Measurements from ENCODE around the gene GNAO1.

DNA sequence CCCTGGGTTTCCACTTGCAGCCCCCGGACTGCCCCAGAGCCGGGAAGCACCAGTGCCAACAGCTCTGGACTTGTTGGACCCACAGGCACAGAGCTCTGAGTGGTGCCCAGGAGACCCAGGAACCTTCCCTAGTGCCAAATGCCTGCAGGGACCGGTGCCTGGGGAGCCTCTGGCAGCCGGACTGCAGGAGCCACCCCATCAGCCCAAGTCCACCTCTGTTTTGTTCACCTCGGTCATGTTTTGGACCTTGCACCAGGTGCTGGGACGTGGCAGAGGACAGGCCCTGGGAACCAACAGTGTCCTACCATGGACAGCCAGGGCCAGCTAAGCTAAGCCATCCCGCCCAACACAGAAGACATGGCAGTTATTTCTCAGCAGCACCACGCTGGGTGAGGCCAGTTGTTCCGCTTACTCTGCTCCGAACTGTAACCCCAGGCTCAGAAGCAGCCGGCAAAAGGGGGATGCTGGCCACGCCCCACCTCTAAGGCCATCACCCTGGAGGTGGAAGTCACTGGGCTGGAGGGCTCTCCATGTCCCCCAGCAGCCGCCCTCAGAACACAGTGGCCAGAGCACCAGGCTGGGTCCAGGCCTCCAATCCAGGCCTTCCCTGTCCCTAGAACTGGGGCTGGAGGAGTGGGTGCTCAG is 154.2 kb downstream of the GNAO1 start:
- TF ChIP-seq, protein P1, sequence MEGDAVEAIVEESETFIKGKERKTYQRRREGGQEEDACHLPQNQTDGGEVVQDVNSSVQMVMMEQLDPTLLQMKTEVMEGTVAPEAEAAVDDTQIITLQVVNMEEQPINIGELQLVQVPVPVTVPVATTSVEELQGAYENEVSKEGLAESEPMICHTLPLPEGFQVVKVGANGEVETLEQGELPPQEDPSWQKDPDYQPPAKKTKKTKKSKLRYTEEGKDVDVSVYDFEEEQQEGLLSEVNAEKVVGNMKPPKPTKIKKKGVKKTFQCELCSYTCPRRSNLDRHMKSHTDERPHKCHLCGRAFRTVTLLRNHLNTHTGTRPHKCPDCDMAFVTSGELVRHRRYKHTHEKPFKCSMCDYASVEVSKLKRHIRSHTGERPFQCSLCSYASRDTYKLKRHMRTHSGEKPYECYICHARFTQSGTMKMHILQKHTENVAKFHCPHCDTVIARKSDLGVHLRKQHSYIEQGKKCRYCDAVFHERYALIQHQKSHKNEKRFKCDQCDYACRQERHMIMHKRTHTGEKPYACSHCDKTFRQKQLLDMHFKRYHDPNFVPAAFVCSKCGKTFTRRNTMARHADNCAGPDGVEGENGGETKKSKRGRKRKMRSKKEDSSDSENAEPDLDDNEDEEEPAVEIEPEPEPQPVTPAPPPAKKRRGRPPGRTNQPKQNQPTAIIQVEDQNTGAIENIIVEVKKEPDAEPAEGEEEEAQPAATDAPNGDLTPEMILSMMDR (conservative IDR thresholded peaks at IDR 0.05; ENCODE audit: low read depth, low read length): no peak
- no peak for TF ChIP-seq EZH2phosphoT487 (IDR thresholded peaks at IDR 0.05; ENCODE audit: borderline replicate concordance, low read length)
- no peak for TF ChIP-seq EZH2 (IDR thresholded peaks at IDR 0.05; ENCODE audit: low read length, unreplicated experiment)

Data from PC-3 (cell line).